ENCODE measurements around the gene BSPRY. TPM values are rescaled to one million over a fixed set of nuclear protein-coding genes. Genes with fewer than 3 reads are reported as not detected.

BSPRY gene
- total and polyA plus RNA-seq, 3 experiments from 2014 or later: 0.55 to 1.8 (median 1.4) TPM

Other genes with a start within 250 kb of the BSPRY start
- gene SLC31A2, start 198.5 kb upstream of the BSPRY start, total RNA-seq: 1 to 10 TPM; 5.4 to 5.9 TPM
- gene SLC31A2, start 198.5 kb upstream of the BSPRY start, polyA plus RNA-seq: 5.2 TPM
- gene FKBP15, start 128.3 kb upstream of the BSPRY start, total RNA-seq: 10 to 100 TPM; 29.8 to 30.7 TPM
- 17.7 TPM for gene FKBP15, start 128.3 kb upstream of the BSPRY start, polyA plus RNA-seq
- gene SLC31A1, start 128.0 kb upstream of the BSPRY start, total RNA-seq: 10 to 100 TPM; 13.7 to 15.1 TPM
- gene SLC31A1, start 128.0 kb upstream of the BSPRY start, polyA plus RNA-seq: 3.4 TPM
- gene CDC26, start 74.0 kb upstream of the BSPRY start, total RNA-seq: 10 to 100 TPM; 51.1 to 56.5 TPM
- gene CDC26, start 74.0 kb upstream of the BSPRY start, polyA plus RNA-seq: 171 TPM
- gene PRPF4, start 73.9 kb upstream of the BSPRY start, total RNA-seq: 10 to 100 TPM; 69.5 to 71.4 TPM
- 27.4 TPM for gene PRPF4, start 73.9 kb upstream of the BSPRY start, polyA plus RNA-seq
- not detected for gene RNF183, start 46.2 kb upstream of the BSPRY start, total RNA-seq
- gene RNF183, start 46.2 kb upstream of the BSPRY start, polyA plus RNA-seq: not detected
- gene WDR31, start 9.3 kb upstream of the BSPRY start, total RNA-seq: 1 to 10 TPM; 1.3 to 1.9 TPM
- gene WDR31, start 9.3 kb upstream of the BSPRY start, polyA plus RNA-seq: 0.22 TPM
- 10 to 100 TPM; 11.9 to 14.3 TPM for gene HDHD3, start 27.4 kb downstream of the BSPRY start, total RNA-seq
- 39.6 TPM for gene HDHD3, start 27.4 kb downstream of the BSPRY start, polyA plus RNA-seq
- 10 to 100 TPM; 22.3 to 22.8 TPM for gene ALAD, start 51.7 kb downstream of the BSPRY start, total RNA-seq
- 22.1 TPM for gene ALAD, start 51.7 kb downstream of the BSPRY start, polyA plus RNA-seq
- gene POLE3, start 61.1 kb downstream of the BSPRY start, total RNA-seq: 10 to 100 TPM; 88.2 to 88.5 TPM
- 115 TPM for gene POLE3, start 61.1 kb downstream of the BSPRY start, polyA plus RNA-seq
- under 1 TPM; 0.84 to 0.90 TPM for gene C9orf43, start 61.2 kb downstream of the BSPRY start, total RNA-seq
- gene C9orf43, start 61.2 kb downstream of the BSPRY start, polyA plus RNA-seq: 0.83 TPM
- 10 to 100 TPM; 89.2 to 91.2 TPM for gene RGS3, start 114.2 kb downstream of the BSPRY start, total RNA-seq
- 59.8 TPM for gene RGS3, start 114.2 kb downstream of the BSPRY start, polyA plus RNA-seq